Tibial artery (tissue), 4 donors: Measurements from ENCODE around the gene PEX12.

ENCODE experiments used
- DNase-seq, 2 donors: peaks; one replicate each; pipeline ENCODE4 v3.0.0-alpha.2; 2019
- H3K27ac ChIP-seq, 2 donors: fragments of 200-600 bp; sonication (generic) in 1 of 2; 1 replicate in 1 of 2; 2 replicates in 1 of 2; pipeline ENCODE4 v1.5.1; 2018 to 2019; ENCODE audit warnings: mild to moderate bottlenecking in 1 of 2
- H3K27me3 ChIP-seq, 2 donors: fragments of 200-600 bp; sonication (generic) in 1 of 2; one replicate each; pipeline versions ENCODE4 v1.5.1 to v1.6.0; 2016 to 2019
- H3K36me3 ChIP-seq, 3 donors: fragments of 200-600 bp; sonication (generic) in 2 of 3; one replicate each; pipeline ENCODE4 v1.5.1; 2016 to 2019; ENCODE audit warnings: mild to moderate bottlenecking in 2 of 3
- H3K4me1 ChIP-seq, 4 donors: fragments of 200-600 bp; sonication (generic) in 2 of 4; 1 replicate in 3 of 4; 2 replicates in 1 of 4; pipeline ENCODE4 v1.5.1; 2016 to 2019
- H3K4me3 ChIP-seq, 2 donors: fragments of 200-600 bp; sonication (generic) in 1 of 2; 1 replicate in 1 of 2; 2 replicates in 1 of 2; pipeline ENCODE4 v1.5.1; 2018 to 2019; ENCODE audit warnings: mild to moderate bottlenecking in 2 of 2
- H3K9me3 ChIP-seq, 3 donors: fragments of 200-600 bp; sonication (generic) in 1 of 3; one replicate each; pipeline ENCODE4 v1.5.1; 2016 to 2019
- CTCF ChIP-seq, 2 experiments: fragments of 200-600 bp in 1 of 2; fragments of 450-650 bp in 1 of 2; IDR thresholded peaks; one replicate each; pipeline ENCODE4 v1.5.1; 2017 to 2019; ENCODE audit warnings: antibody characterized with exemption in 2 of 2, mild to moderate bottlenecking in 1 of 2, moderate library complexity in 1 of 2
- intact Hi-C: fragments of 100-400 bp; cut with DNase I; formaldehyde crosslinking; loops from one replicate; pipeline ENCODE4 v1.15.0; 2023; ENCODE audit warnings: low total_unique reads

The PEX12 gene

DNA sequence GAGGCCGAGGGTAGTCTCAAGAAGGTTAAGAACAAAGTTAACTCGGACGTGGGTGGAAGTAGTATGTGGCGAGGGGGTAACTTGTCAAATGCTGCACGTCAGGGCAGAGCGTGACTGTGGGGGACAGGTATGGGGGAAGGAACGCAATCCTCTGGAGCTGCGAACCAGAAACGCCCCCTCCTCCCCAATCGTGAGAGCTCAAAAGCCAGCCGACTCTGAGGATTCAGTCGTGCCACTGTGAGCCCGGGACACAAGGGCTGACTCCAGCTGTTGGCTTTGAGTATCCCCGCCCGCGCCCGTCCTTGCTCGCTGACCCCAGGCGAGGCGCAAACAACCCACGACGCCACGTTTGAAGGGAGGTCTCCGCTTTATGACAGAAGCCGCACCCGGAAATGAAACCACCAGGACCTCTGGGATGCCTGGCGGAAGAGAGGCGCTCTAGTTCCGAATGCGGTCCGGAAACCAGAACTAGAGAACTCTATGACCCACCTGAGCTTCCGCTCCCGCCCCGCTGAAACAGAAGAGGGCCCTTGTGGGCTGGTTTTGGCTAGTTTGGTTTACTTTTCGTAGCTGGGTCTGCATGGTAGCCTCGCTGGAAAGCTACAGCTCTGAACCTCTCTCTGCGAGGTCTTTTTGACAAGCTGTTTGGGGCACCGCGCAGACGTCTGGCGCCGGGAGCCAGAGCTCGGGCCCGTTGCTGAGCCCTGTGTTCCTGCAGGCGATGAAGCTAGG is at the start of gene PEX12:
TSS of gene PEX12 (minus strand) at position 375 of the 732 bp plus-strand sequence. CDS start 550 bp downstream, outside the sequence.
- Histone ChIP-seq H3K27me3 (no peaks in the 10 kb centered on the region), H3K4me1 (peaks cover 0 to 19% (median 12%) of the 10 kb centered on the region in 4 donors), H3K27ac (peak within 1 kb of the TSS; percentile 89), H3K36me3 (peaks cover 0 to 19% (median 8%) of the 10 kb centered on the region in 3 donors), H3K9me3 (no peaks in the 10 kb centered on the region), H3K4me3 (peak within 1 kb of the TSS; percentile 71 to 78)
- intact Hi-C loops, result no loop called here
- DNase-seq, result peak; percentile 93 to 94
- no peak for TF ChIP-seq CTCF (IDR thresholded peaks at IDR 0.05)

- no peak for TF ChIP-seq CTCF (IDR thresholded peaks at IDR 0.05)
- H3K27me3 ChIP-seq, result no peaks in the 10 kb centered on the region
- no peak overlapping the region for H3K4me3 ChIP-seq
- H3K4me1 ChIP-seq, result no peaks in the 10 kb centered on the region
- peaks cover 57 to 79% (median 66%) of the 10 kb centered on the region in 3 donors for H3K36me3 ChIP-seq
- H3K9me3 ChIP-seq, result no peaks in the 10 kb centered on the region
- intact Hi-C loops, result no loop called here
- DNase-seq, result no peak
- H3K27ac ChIP-seq, result no peak overlapping the region
Measured at GRCh38 chr17:35627417-35627816, 49.0 kb upstream of the PEX12 start.

DNA sequence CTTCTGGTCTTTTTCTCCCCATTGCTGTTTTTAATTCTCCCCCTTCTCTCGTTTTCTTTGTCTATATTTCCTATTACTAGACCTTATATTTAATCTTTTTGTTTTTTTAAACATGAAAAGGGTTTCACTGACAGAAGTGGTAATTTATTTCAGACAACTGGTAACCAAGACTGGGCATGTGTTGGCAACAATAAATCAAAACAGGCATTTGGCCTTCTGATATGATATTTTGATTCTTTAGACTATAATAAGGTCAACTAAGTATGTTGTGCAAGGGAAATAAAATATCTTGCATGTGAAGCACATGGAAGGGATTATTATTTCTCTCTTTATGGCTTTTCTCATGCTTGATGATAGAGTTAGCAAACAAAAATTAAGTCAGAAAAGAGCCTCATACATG is 43.4 kb upstream of the PEX12 start:
- TF ChIP-seq CTCF (IDR thresholded peaks at IDR 0.05), result no peak
- Histone ChIP-seq H3K4me1 (no peaks in the 10 kb centered on the region), H3K36me3 (peaks cover 27 to 49% (median 32%) of the 10 kb centered on the region in 3 donors), H3K27ac (no peak overlapping the region), H3K4me3 (no peak overlapping the region), H3K9me3 (no peaks in the 10 kb centered on the region), H3K27me3 (no peaks in the 10 kb centered on the region)
- DNase-seq, result no peak
- intact Hi-C loops, result loop anchor here (5.0 kb wide), 1 partner anchor 1946 kb away; no protein-coding TSS in a partner anchor

DNA sequence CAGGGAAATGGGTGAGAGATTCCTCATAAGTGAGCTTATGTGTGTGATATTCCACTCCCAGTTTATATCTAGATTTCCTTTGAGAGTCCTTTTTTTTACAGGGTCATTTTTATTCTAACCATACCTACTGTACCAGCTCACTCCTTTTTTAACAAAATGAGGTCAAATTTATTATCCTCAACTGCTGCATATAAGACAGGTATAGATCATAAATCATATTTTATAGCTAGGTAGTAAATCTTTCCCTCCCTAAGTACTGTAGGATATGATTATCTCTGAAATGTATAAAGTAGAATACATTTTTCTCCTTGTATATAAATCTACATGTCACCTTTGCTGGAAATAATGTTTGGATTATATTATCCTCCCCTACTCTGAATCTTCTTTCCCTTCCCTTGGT is 40.3 kb upstream of the PEX12 start:
- Histone ChIP-seq H3K27me3 (no peaks in the 10 kb centered on the region), H3K27ac (no peak overlapping the region), H3K36me3 (peaks cover 0 to 22% (median 6%) of the 10 kb centered on the region in 3 donors), H3K4me1 (no peaks in the 10 kb centered on the region), H3K4me3 (no peak overlapping the region), H3K9me3 (no peaks in the 10 kb centered on the region)
- TF ChIP-seq CTCF (IDR thresholded peaks at IDR 0.05), result no peak
- DNase-seq, result no peak
- intact Hi-C loops, result no loop called here

GRCh38 chr17:35617505-35617904 is 39.1 kb upstream of the PEX12 start:
- intact Hi-C loops, result no loop called here
- no peak for DNase-seq
- Histone ChIP-seq H3K4me3 (no peak overlapping the region), H3K9me3 (no peaks in the 10 kb centered on the region), H3K4me1 (no peaks in the 10 kb centered on the region), H3K27me3 (no peaks in the 10 kb centered on the region), H3K36me3 (peaks cover 0 to 20% (median under 1%) of the 10 kb centered on the region in 3 donors), H3K27ac (no peak overlapping the region)
- no peak for TF ChIP-seq CTCF (IDR thresholded peaks at IDR 0.05)
